Lower leg skin (tissue), 4 donors: ENCODE measurements around the gene PLOD1. TPM values are rescaled to one million over a fixed set of nuclear protein-coding genes. Genes with fewer than 3 reads are reported as not detected.

Experiments used
- DNase-seq, 2 donors: peaks; one replicate each; pipeline ENCODE4 v3.0.0-alpha.2; 2019; ENCODE audit warnings: low spot score in 2 of 2
- H3K4me3 ChIP-seq: fragments of 200-600 bp; sonication (generic); 2 replicates; pipeline ENCODE4 v1.5.1; 2017; ENCODE audit warnings: mild to moderate bottlenecking, low read depth; ENCODE audit not compliant: poor library complexity, severe bottlenecking
- CTCF ChIP-seq, 3 donors: fragments of 450-650 bp; IDR thresholded peaks; one replicate each; pipeline ENCODE4 v1.5.1; 2016; ENCODE audit warnings: antibody characterized with exemption in 3 of 3, mild to moderate bottlenecking in 3 of 3, moderate library complexity in 2 of 3
- POLR2A ChIP-seq, 2 donors: fragments of 450-650 bp; IDR thresholded peaks; one replicate each; pipeline ENCODE4 v1.6.1; 2016 to 2017; ENCODE audit warnings: antibody characterized with exemption in 2 of 2, mild to moderate bottlenecking in 1 of 2, moderate library complexity in 1 of 2
- WGBS, 2 donors: methylation state at CpG; one replicate each; pipeline ENCODE4 v1.1.5; 2018; 5-methylcytosine and 5-hydroxymethylcytosine counted together
- intact Hi-C: fragments of 100-400 bp; cut with DNase I; formaldehyde crosslinking; loops from one replicate; pipeline ENCODE4 v1.15.0; 2023; ENCODE audit warnings: low total_unique reads
- total RNA-seq, 4 donors: library from RNA; depleted of rRNA; stranded (reverse); fragments of >200 nt; gene quantifications; one replicate each; pipeline ENCODE4 v1.1.0, GENCODE V29; 2016

The PLOD1 gene
- total RNA-seq, 4 donors from 2014 or later = 26.5 to 54.0 (median 41.3) TPM

GRCh38 chr1:11957897-11958296 lies 23.4 kb downstream of the PLOD1 start:
- no peak overlapping the region for H3K4me3 ChIP-seq
- TF ChIP-seq POLR2A (IDR thresholded peaks at IDR 0.05) (no peak), CTCF (IDR thresholded peaks at IDR 0.05) (no peak)
- 94 to 96% methylated on average over 12 of the region's 12 CpGs for WGBS, 2 donors
- intact Hi-C loops = no loop called here
- no peak for DNase-seq

GRCh38 chr1:11960276-11960675 lies 25.8 kb downstream of the PLOD1 start:
- TF ChIP-seq POLR2A (IDR thresholded peaks at IDR 0.05) (no peak), CTCF (IDR thresholded peaks at IDR 0.05) (no peak)
- no peak for DNase-seq
- intact Hi-C loops = no loop called here
- H3K4me3 ChIP-seq = no peak overlapping the region
- 88 to 95% methylated on average over 5 of the region's 5 CpGs for WGBS, 2 donors

GRCh38 chr1:11960715-11961114 lies 26.2 kb downstream of the PLOD1 start:
- DNase-seq = no peak
- intact Hi-C loops = no loop called here

GRCh38 chr1:11961230-11961629 lies 26.7 kb downstream of the PLOD1 start:
- H3K4me3 ChIP-seq = no peak overlapping the region
- intact Hi-C loops = no loop called here
- DNase-seq = no peak
- TF ChIP-seq POLR2A (IDR thresholded peaks at IDR 0.05) (no peak), CTCF (IDR thresholded peaks at IDR 0.05) (no peak)
- WGBS, 2 donors = 28 to 38% methylated on average over 4 of the region's 4 CpGs

More at GRCh38 chr1:11960715-11961114, 26.2 kb downstream of the PLOD1 start:
- WGBS, 2 donors = 70 to 74% methylated on average over 6 of the region's 6 CpGs
- TF ChIP-seq CTCF (IDR thresholded peaks at IDR 0.05) = no peak
- TF ChIP-seq POLR2A (IDR thresholded peaks at IDR 0.05) = no peak
- H3K4me3 ChIP-seq = no peak overlapping the region

GRCh38 chr1:11963622-11964021 lies 29.1 kb downstream of the PLOD1 start:
- DNase-seq = no peak
- 88 to 91% methylated on average over 3 of the region's 3 CpGs for WGBS, 2 donors
- intact Hi-C loops = no loop called here
- TF ChIP-seq CTCF (IDR thresholded peaks at IDR 0.05) (no peak), POLR2A (IDR thresholded peaks at IDR 0.05) (no peak)
- H3K4me3 ChIP-seq = no peak overlapping the region

- DNase-seq = no peak
- TF ChIP-seq POLR2A (IDR thresholded peaks at IDR 0.05) (no peak), CTCF (IDR thresholded peaks at IDR 0.05) (no peak)
- intact Hi-C loops = loop anchor here (5.0 kb wide), 1 partner anchor 122 kb away; no protein-coding TSS in a partner anchor
- H3K4me3 ChIP-seq = no peak overlapping the region
- WGBS, 2 donors = 91 to 94% methylated on average over 11 to 12 of the region's 12 CpGs
Measured at GRCh38 chr1:11964656-11965055, 30.1 kb downstream of the PLOD1 start.
